IMR-90 (cell line): ENCODE data around the gene SLC35B2. TPM values are rescaled to one million over a fixed set of nuclear protein-coding genes. Genes with fewer than 3 reads are reported as not detected.

Experiments used
- ATAC-seq: fragments of 200-7000 bp; cut with Tn5 transposase; 2 replicates; pipeline ENCODE4 v1.9.1; 2020; ENCODE audit warnings: low read depth, mild to moderate bottlenecking, moderate library complexity
- BruUV-seq: library from RNA; stranded (reverse); fragments of 400-500 nt; replicated peaks from 2 replicates; lab custom pipeline; 2021; lab: Mats Ljungman, UMichigan
- CTCF ChIA-PET: fragments of 300-600 bp; formaldehyde crosslinking; extraction: SDS; loops from one replicate; lab custom pipeline; 2021; ENCODE audit warnings: antibody characterized with exemption; lab: Yijun Ruan, JAX
- POLR2A ChIA-PET: fragments of 300-600 bp; sonication (Branson Sonifier 250); formaldehyde crosslinking; loops from one replicate; lab custom pipeline; 2022; ENCODE audit warnings: antibody characterized with exemption; ENCODE audit not compliant: unreplicated experiment; lab: Charles Lee
- DNase-seq: peaks from one replicate; pipeline ENCODE4 v3.0.0; 2013
- H2AFZ ChIP-seq: replicated peaks from 2 replicates; pipeline ENCODE3; 2013; ENCODE audit warnings: low read length, mild to moderate bottlenecking; ENCODE audit not compliant: poor library complexity
- H2AK5ac ChIP-seq: 2 replicates; pipeline ENCODE4 v1.6.1; 2013; ENCODE audit warnings: low read depth, low read length, inconsistent platforms
- H2AK9ac ChIP-seq: replicated peaks from 2 replicates; pipeline ENCODE3; 2013; ENCODE audit warnings: mild to moderate bottlenecking, low read depth, low read length, moderate library complexity; ENCODE audit not compliant: poor library complexity
- H2BK120ac ChIP-seq: 2 replicates; pipeline ENCODE4 v1.6.1; 2013; ENCODE audit warnings: low read depth, low read length, inconsistent platforms
- H2BK15ac ChIP-seq: 3 replicates; pipeline ENCODE4 v1.6.1; 2013; ENCODE audit warnings: low read depth, low read length, inconsistent platforms
- H2BK20ac ChIP-seq: 2 replicates; pipeline ENCODE4 v1.6.1; 2013; ENCODE audit warnings: low read depth, mild to moderate bottlenecking, inconsistent platforms, low read length, moderate library complexity
- H2BK5ac ChIP-seq: 2 replicates; pipeline ENCODE4 v1.6.1; 2013; ENCODE audit warnings: mild to moderate bottlenecking, low read depth, low read length, inconsistent platforms; ENCODE audit not compliant: poor library complexity, severe bottlenecking
- H3K14ac ChIP-seq: replicated peaks from 2 replicates; pipeline ENCODE4 v1.6.1; 2013; ENCODE audit warnings: low read depth, low read length, inconsistent platforms
- H3K18ac ChIP-seq: 2 replicates; pipeline ENCODE4 v1.6.1; 2013; ENCODE audit warnings: low read depth, low read length, control low read depth
- H3K23ac ChIP-seq: 2 replicates; pipeline ENCODE4 v1.6.1; 2013; ENCODE audit warnings: low read depth, low read length, inconsistent platforms
- H3K27ac ChIP-seq: 2 replicates; pipeline ENCODE4 v1.5.1; 2013; ENCODE audit warnings: mild to moderate bottlenecking, control low read depth, low read length; ENCODE audit not compliant: insufficient read depth
- H3K27me3 ChIP-seq: 2 replicates; pipeline ENCODE4 v1.6.1; 2013; ENCODE audit warnings: low read length; ENCODE audit not compliant: control insufficient read depth, insufficient read depth
- H3K36me3 ChIP-seq: 2 replicates; pipeline ENCODE4 v1.6.1; 2013; ENCODE audit warnings: low read length, mixed read lengths; ENCODE audit not compliant: control insufficient read depth, insufficient read depth
- H3K4ac ChIP-seq: 2 replicates; pipeline ENCODE4 v1.6.1; 2013; ENCODE audit warnings: low read depth, low read length, inconsistent platforms
- H3K4me1 ChIP-seq: 2 replicates; pipeline ENCODE4 v1.6.1; 2013; ENCODE audit warnings: low read length, mixed read lengths; ENCODE audit not compliant: control insufficient read depth, insufficient read depth
- H3K4me2 ChIP-seq: 2 replicates; pipeline ENCODE4 v1.6.1; 2013; ENCODE audit warnings: low read depth, mild to moderate bottlenecking, control low read depth, low read length, moderate library complexity
- H3K4me3 ChIP-seq: 2 replicates; pipeline ENCODE4 v1.5.1; 2013; ENCODE audit warnings: low read depth, mild to moderate bottlenecking, control low read depth, low read length, moderate library complexity; ENCODE audit not compliant: insufficient read depth
- H3K56ac ChIP-seq: 2 replicates; pipeline ENCODE4 v1.6.1; 2013; ENCODE audit warnings: low read length, inconsistent platforms; ENCODE audit not compliant: insufficient read depth; ENCODE audit errors: extremely low read depth
- H3K79me1 ChIP-seq, 2 experiments: 2 replicates each; pipeline ENCODE4 v1.6.1; 2013; ENCODE audit warnings: low read length in 2 of 2, inconsistent platforms in 1 of 2, low read depth in 1 of 2
- H3K9ac ChIP-seq: 2 replicates; pipeline ENCODE4 v1.6.1; 2013; ENCODE audit warnings: low read depth, low read length, control low read depth
- H3K9me1 ChIP-seq: 2 replicates; pipeline ENCODE4 v1.6.1; 2013; ENCODE audit warnings: low read length, inconsistent platforms; ENCODE audit not compliant: insufficient read depth
- H3K9me3 ChIP-seq: 2 replicates; pipeline ENCODE4 v1.6.1; 2013; ENCODE audit warnings: low read length; ENCODE audit not compliant: control insufficient read depth, insufficient read depth
- H4K20me1 ChIP-seq: 2 replicates; pipeline ENCODE4 v1.6.1; 2013; ENCODE audit warnings: low read length, inconsistent platforms; ENCODE audit not compliant: insufficient read depth
- H4K5ac ChIP-seq: 2 replicates; pipeline ENCODE4 v1.6.1; 2013; ENCODE audit warnings: mild to moderate bottlenecking, low read depth, low read length, control low read depth
- H4K8ac ChIP-seq, 2 experiments: 2 replicates each; pipeline ENCODE4 v1.6.1; 2013; ENCODE audit warnings: low read depth in 2 of 2, low read length in 2 of 2, control low read depth in 1 of 2, inconsistent platforms in 1 of 2
- H4K91ac ChIP-seq: 2 replicates; pipeline ENCODE4 v1.6.1; 2013; ENCODE audit warnings: low read depth, low read length, inconsistent platforms; ENCODE audit not compliant: insufficient read depth
- CEBPB ChIP-seq: IDR thresholded peaks from 2 replicates; pipeline ENCODE4 v1.6.1; 2012; ENCODE audit warnings: low read depth, low read length, improper control_type of control experiment
- CHD1 ChIP-seq: IDR thresholded peaks from 2 replicates; pipeline ENCODE4 v1.6.1; 2012; ENCODE audit warnings: low read depth, low read length, improper control_type of control experiment
- FOS ChIP-seq: fragments of 150-350 bp; IDR thresholded peaks from 2 replicates; pipeline ENCODE4 v1.6.1; 2016; ENCODE audit warnings: low read depth, low read length
- MAZ ChIP-seq: IDR thresholded peaks from 2 replicates; pipeline ENCODE4 v1.6.1; 2012; ENCODE audit warnings: low read depth, mild to moderate bottlenecking, low read length, improper control_type of control experiment, moderate library complexity, borderline replicate concordance
- MXI1 ChIP-seq: IDR thresholded peaks from 2 replicates; pipeline ENCODE4 v1.6.1; 2012; ENCODE audit warnings: low read depth, mild to moderate bottlenecking, low read length, moderate library complexity, borderline replicate concordance
- NFE2L2 ChIP-seq: fragments of 150-350 bp; IDR thresholded peaks from 2 replicates; pipeline ENCODE4 v1.6.1; 2016; ENCODE audit warnings: low read depth, mild to moderate bottlenecking, low read length
- RAD21 ChIP-seq: IDR thresholded peaks from 2 replicates; pipeline ENCODE4 v1.6.1; 2012; ENCODE audit warnings: low read length, improper control_type of control experiment
- SMC3 ChIP-seq: fragments of 150-350 bp; IDR thresholded peaks from 2 replicates; pipeline ENCODE4 v1.6.1; 2016; ENCODE audit warnings: low read depth, mild to moderate bottlenecking, antibody characterized with exemption, low read length, moderate library complexity
- WGBS, 2 experiments: methylation state at CpG; one replicate each; pipeline versions ENCODE4 v1.1.5 to v1.1.7; 2013; ENCODE audit warnings: missing lambda C conversion rate in 2 of 2; ENCODE audit not compliant: insufficient read length in 1 of 2; ENCODE audit errors: extremely low coverage in 2 of 2; 5-methylcytosine and 5-hydroxymethylcytosine counted together
- dilution Hi-C: fragments of 300-500 bp; cut with HindIII; formaldehyde crosslinking; loops from one replicate; pipeline ENCODE4 v1.14.3; 2018; ENCODE audit warnings: low sequenced_read_pairs; ENCODE audit not compliant: unreplicated experiment
- in situ Hi-C: fragments of 300-500 bp; cut with MboI; formaldehyde crosslinking; loops from 3 replicates; pipeline ENCODE4 v1.14.3; 2019; ENCODE audit warnings: low sequenced_read_pairs, inconsistent platforms, mixed read lengths
- intact Hi-C: fragments of 100-400 bp; cut with micrococcal nuclease; formaldehyde crosslinking; loops from 2 replicates; pipeline ENCODE4 v1.10.0; 2022
- polyA plus RNA-seq, 3 experiments: library from polyadenylated mRNA; depleted of rRNA; stranded (reverse); fragments of >200 nt; gene quantifications; 2 replicates each; pipeline ENCODE4 v1.2.3, GENCODE V29; 2012; ENCODE audit warnings: low replicate concordance in 1 of 3
- total RNA-seq: library from RNA; depleted of rRNA; stranded (reverse); fragments of >200 nt; gene quantifications from 2 replicates; pipeline ENCODE4 v1.2.3, GENCODE V29; 2012
- TF ChIP-seq, protein P1 (sequence below): conservative IDR thresholded peaks from 2 replicates; pipeline ENCODE4 v1.5.1; 2012; ENCODE audit warnings: mild to moderate bottlenecking, low read depth, low read length, improper control_type of control experiment
- TF ChIP-seq, protein P2 (sequence below): fragments of 150-350 bp; IDR thresholded peaks from 2 replicates; pipeline ENCODE4 v1.6.1; 2016; ENCODE audit warnings: low read depth, mild to moderate bottlenecking, low read length, moderate library complexity, borderline replicate concordance
- TF ChIP-seq, protein P3 (sequence below): fragments of 150-350 bp; IDR thresholded peaks from 2 replicates; pipeline ENCODE4 v1.6.1; 2017; ENCODE audit warnings: mild to moderate bottlenecking, antibody characterized with exemption, low read length, low read depth

The SLC35B2 gene
- total and polyA plus RNA-seq, 2 of the 4 experiments (the other 2 are of a cell fraction): 51.4 to 89.9 TPM

DNA sequence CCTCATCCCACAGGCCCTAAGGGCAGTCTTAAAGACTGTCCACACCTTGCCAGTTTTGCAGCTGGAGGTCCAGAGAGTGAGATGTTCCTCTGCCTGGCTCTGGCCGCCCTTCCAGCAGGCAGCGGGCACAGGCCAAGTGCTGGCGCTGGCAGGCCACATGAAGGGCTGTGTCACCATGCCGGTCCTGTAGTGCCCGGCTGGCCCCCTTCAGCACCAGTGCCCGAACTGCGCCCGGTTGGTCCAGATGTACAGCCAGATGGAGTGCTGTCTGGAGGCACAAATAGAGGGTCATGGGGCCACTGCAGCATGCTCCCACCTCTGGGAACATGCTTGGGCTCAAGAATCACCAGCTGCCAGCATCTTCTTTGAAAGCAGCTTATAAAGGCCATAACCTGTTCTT is 4.3 kb upstream of the SLC35B2 start:
- peaks cover 10% of the 10 kb centered on the region for H4K20me1 ChIP-seq
- no peak overlapping the region for H3K18ac ChIP-seq
- H2BK120ac ChIP-seq: no peak overlapping the region
- DNase-seq: no peak
- H3K4me1 ChIP-seq: peaks cover 26% of the 10 kb centered on the region
- H3K23ac ChIP-seq: no peak overlapping the region
- in situ Hi-C loops (no loop called here), intact Hi-C loops (no loop called here), dilution Hi-C loops (no loop called here)
- no peak for TF ChIP-seq CHD1
- TF ChIP-seq NFE2L2: no peak
- no peak for TF ChIP-seq RAD21
- no peak for TF ChIP-seq MXI1
- TF ChIP-seq, protein P1, sequence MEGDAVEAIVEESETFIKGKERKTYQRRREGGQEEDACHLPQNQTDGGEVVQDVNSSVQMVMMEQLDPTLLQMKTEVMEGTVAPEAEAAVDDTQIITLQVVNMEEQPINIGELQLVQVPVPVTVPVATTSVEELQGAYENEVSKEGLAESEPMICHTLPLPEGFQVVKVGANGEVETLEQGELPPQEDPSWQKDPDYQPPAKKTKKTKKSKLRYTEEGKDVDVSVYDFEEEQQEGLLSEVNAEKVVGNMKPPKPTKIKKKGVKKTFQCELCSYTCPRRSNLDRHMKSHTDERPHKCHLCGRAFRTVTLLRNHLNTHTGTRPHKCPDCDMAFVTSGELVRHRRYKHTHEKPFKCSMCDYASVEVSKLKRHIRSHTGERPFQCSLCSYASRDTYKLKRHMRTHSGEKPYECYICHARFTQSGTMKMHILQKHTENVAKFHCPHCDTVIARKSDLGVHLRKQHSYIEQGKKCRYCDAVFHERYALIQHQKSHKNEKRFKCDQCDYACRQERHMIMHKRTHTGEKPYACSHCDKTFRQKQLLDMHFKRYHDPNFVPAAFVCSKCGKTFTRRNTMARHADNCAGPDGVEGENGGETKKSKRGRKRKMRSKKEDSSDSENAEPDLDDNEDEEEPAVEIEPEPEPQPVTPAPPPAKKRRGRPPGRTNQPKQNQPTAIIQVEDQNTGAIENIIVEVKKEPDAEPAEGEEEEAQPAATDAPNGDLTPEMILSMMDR: no peak
- no peak for TF ChIP-seq SMC3
- TF ChIP-seq CEBPB: no peak
- TF ChIP-seq, protein P2, sequence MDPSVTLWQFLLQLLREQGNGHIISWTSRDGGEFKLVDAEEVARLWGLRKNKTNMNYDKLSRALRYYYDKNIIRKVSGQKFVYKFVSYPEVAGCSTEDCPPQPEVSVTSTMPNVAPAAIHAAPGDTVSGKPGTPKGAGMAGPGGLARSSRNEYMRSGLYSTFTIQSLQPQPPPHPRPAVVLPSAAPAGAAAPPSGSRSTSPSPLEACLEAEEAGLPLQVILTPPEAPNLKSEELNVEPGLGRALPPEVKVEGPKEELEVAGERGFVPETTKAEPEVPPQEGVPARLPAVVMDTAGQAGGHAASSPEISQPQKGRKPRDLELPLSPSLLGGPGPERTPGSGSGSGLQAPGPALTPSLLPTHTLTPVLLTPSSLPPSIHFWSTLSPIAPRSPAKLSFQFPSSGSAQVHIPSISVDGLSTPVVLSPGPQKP: no peak
- TF ChIP-seq MAZ: no peak
- TF ChIP-seq, protein P3, sequence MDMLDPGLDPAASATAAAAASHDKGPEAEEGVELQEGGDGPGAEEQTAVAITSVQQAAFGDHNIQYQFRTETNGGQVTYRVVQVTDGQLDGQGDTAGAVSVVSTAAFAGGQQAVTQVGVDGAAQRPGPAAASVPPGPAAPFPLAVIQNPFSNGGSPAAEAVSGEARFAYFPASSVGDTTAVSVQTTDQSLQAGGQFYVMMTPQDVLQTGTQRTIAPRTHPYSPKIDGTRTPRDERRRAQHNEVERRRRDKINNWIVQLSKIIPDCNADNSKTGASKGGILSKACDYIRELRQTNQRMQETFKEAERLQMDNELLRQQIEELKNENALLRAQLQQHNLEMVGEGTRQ: no peak
- TF ChIP-seq FOS: no peak
- H3K27ac ChIP-seq: no peak overlapping the region
- H3K4me3 ChIP-seq: no peak overlapping the region
- peaks cover 24 to 49% of the 10 kb centered on the region in 2 experiments for H3K79me1 ChIP-seq
- H3K56ac ChIP-seq: no peak overlapping the region
- no peak overlapping the region for H2AK9ac ChIP-seq
- peaks cover 20% of the 10 kb centered on the region for H3K9me1 ChIP-seq
- H3K4ac ChIP-seq: no peak overlapping the region
- H4K91ac ChIP-seq: no peak overlapping the region
- no peak overlapping the region for H2BK20ac ChIP-seq
- no peak overlapping the region for H4K8ac ChIP-seq
- H2BK5ac ChIP-seq: no peak overlapping the region
- H3K36me3 ChIP-seq: peaks cover 12% of the 10 kb centered on the region
- no peak overlapping the region for H3K9ac ChIP-seq
- no peak overlapping the region for H2AK5ac ChIP-seq
- no peaks in the 10 kb centered on the region for H3K27me3 ChIP-seq
- no peak overlapping the region for H4K5ac ChIP-seq
- no peak for ATAC-seq
- no TSS peak for BruUV-seq
- H3K14ac ChIP-seq: no peak overlapping the region
- H2BK15ac ChIP-seq: no peak overlapping the region
- H3K9me3 ChIP-seq: no peaks in the 10 kb centered on the region
- 97% methylated on average over 5 of the region's 8 CpGs; no CpG with 5 or more reads in 1 of the 2 experiments for WGBS, 2 experiments
- ChIA-PET POLR2A (no interaction called here), CTCF (no interaction called here)
- no peak overlapping the region for H3K4me2 ChIP-seq
- peak overlapping the region; percentile 5 for H2AFZ ChIP-seq
